GM21528 (cell line): ENCODE results near the gene ARHGAP29.

Source experiments
- ATAC-seq: cut with Tn5 transposase; IDR thresholded peaks from one replicate; pipeline ENCODE4 v1.9.1; 2021; ENCODE audit warnings: mild to moderate bottlenecking, moderate library complexity; ENCODE audit not compliant: unreplicated experiment, low FRiP score

The ARHGAP29 gene

GRCh38 chr1:94265906-94266305 lies 28.5 kb upstream of the ARHGAP29 start:
- ATAC-seq: no peak

- no peak for ATAC-seq
These were observed 27.6 kb upstream of the ARHGAP29 start for GRCh38 chr1:94265011-94265422.

GRCh38 chr1:94260635-94261387 lies 23.4 kb upstream of the ARHGAP29 start:
- ATAC-seq: no peak

GRCh38 chr1:94259635-94260289 lies 22.4 kb upstream of the ARHGAP29 start:
- ATAC-seq: no peak

GRCh38 chr1:94258873-94259331 lies 21.5 kb upstream of the ARHGAP29 start:
- ATAC-seq: no peak

GRCh38 chr1:94257444-94257843 lies 20.1 kb upstream of the ARHGAP29 start:
- ATAC-seq: no peak

GRCh38 chr1:94255476-94255875 lies 18.1 kb upstream of the ARHGAP29 start:
- ATAC-seq: no peak

- no peak for ATAC-seq
These were observed 16.9 kb upstream of the ARHGAP29 start for GRCh38 chr1:94254073-94254810.

- ATAC-seq: no peak
These were observed 16.2 kb upstream of the ARHGAP29 start for GRCh38 chr1:94253456-94254017.

GRCh38 chr1:94250341-94250740 lies 13.0 kb upstream of the ARHGAP29 start:
- ATAC-seq: no peak

- no peak for ATAC-seq
These were observed 11.7 kb upstream of the ARHGAP29 start for GRCh38 chr1:94248956-94249688.

GRCh38 chr1:94247138-94248094 lies 10.0 kb upstream of the ARHGAP29 start:
- ATAC-seq: peak; percentile 82

- no peak for ATAC-seq
These were observed 9.3 kb upstream of the ARHGAP29 start for GRCh38 chr1:94246692-94247137.

GRCh38 chr1:94245747-94246438 lies 8.5 kb upstream of the ARHGAP29 start:
- ATAC-seq: no peak

GRCh38 chr1:94244816-94245215 lies 7.4 kb upstream of the ARHGAP29 start:
- ATAC-seq: no peak

GRCh38 chr1:94243665-94244064 lies 6.3 kb upstream of the ARHGAP29 start:
- ATAC-seq: no peak

- ATAC-seq: no peak
These were observed 3.4 kb upstream of the ARHGAP29 start for GRCh38 chr1:94240822-94241221.

- ATAC-seq: no peak
These were observed 2.4 kb upstream of the ARHGAP29 start for GRCh38 chr1:94239796-94240195.

- no peak for ATAC-seq
These were observed 1.7 kb upstream of the ARHGAP29 start for GRCh38 chr1:94239051-94239450.
